Measurements from ENCODE around the gene ZBTB43.

GRCh38 chr9:126809068-126809467, 4.2 kb downstream of the ZBTB43 start:
- TF ChIP-seq CTCF (IDR thresholded peaks at IDR 0.05), result no peak
- no peak for TF ChIP-seq POLR2AphosphoS5 (IDR thresholded peaks at IDR 0.05; ENCODE audit: insufficient read depth in 1 of 2, low read depth in 1 of 2)

Data from vagina (tissue), 2 donors.